Kidney (tissue), 14 donors: ENCODE results near the gene RPL37A. TPM values are rescaled to one million over a fixed set of nuclear protein-coding genes. Genes with fewer than 3 reads are reported as not detected.

Experiments
- DNase-seq, 5 donors: peaks; one replicate each; pipeline ENCODE4 v3.0.0-alpha.2; 2013 to 2020
- FAIRE-seq: peaks from 2 replicates; lab custom pipeline; 2012; peaks lifted over from hg19 to GRCh38; lab: Jason Lieb, UNC
- H3K27ac ChIP-seq, 2 donors: one replicate each; pipeline ENCODE4 v1.7.0; 2013; ENCODE audit warnings: low read depth in 2 of 2, low read length in 2 of 2, inconsistent platforms in 1 of 2
- H3K27me3 ChIP-seq: one replicate; pipeline ENCODE4 v1.7.1; 2013; ENCODE audit warnings: low read length, inconsistent platforms; ENCODE audit not compliant: control insufficient read depth, insufficient read depth
- H3K36me3 ChIP-seq, 3 donors: one replicate each; pipeline versions ENCODE4 v1.7.0 to v1.7.1; 2013; ENCODE audit warnings: low read length in 3 of 3, control low read depth in 1 of 3, inconsistent platforms in 1 of 3; ENCODE audit not compliant: insufficient read depth in 3 of 3, control insufficient read depth in 2 of 3
- H3K4me1 ChIP-seq, 3 donors: one replicate each; pipeline versions ENCODE4 v1.7.0 to v1.7.1; 2013; ENCODE audit warnings: low read length in 3 of 3, inconsistent platforms in 1 of 3, low read depth in 1 of 3; ENCODE audit not compliant: control insufficient read depth in 2 of 3, insufficient read depth in 2 of 3
- H3K4me3 ChIP-seq, 3 donors: one replicate each; pipeline versions ENCODE4 v1.7.0 to v1.8.1; 2013; ENCODE audit warnings: low read length in 3 of 3, control low read depth in 1 of 3, inconsistent platforms in 1 of 3
- H3K9ac ChIP-seq, 3 donors: one replicate each; pipeline versions ENCODE4 v1.7.0 to v1.7.1; 2013; ENCODE audit warnings: low read length in 3 of 3, control low read depth in 1 of 3, inconsistent platforms in 1 of 3
- H3K9me3 ChIP-seq, 3 donors: one replicate each; pipeline versions ENCODE4 v1.7.0 to v1.7.1; 2013; ENCODE audit warnings: low read length in 3 of 3, control low read depth in 1 of 3, inconsistent platforms in 1 of 3; ENCODE audit not compliant: control insufficient read depth in 2 of 3, insufficient read depth in 1 of 3
- intact Hi-C: fragments of 100-400 bp; cut with DNase I; formaldehyde crosslinking; loops from one replicate; pipeline ENCODE4 v1.11.1; 2022
- polyA plus RNA-seq: library from polyadenylated mRNA; stranded (reverse); fragments of 350-450 nt; fragmentation: Illumina TruSeq; extraction: RNeasy Lipid Tissue Mini Kit (QIAGEN cat#74804); gene quantifications from one replicate; pipeline ENCODE4 v1.2.3, GENCODE V29; 2014; ENCODE audit warnings: low read depth, low replicate concordance; ENCODE audit not compliant: insufficient read depth
- total RNA-seq: library from RNA; stranded (reverse); fragmentation: NEBNext Ultra II Directional; extraction: Animal tissue kit (Norgen Biotek cat#: 25700); gene quantifications from one replicate; pipeline ENCODE4 v1.2.1, GENCODE V29; 2021
- TF ChIP-seq, protein P1 (sequence below): IDR thresholded peaks from 3 replicates; pipeline ENCODE4 v1.5.1; 2012; ENCODE audit warnings: mild to moderate bottlenecking, moderate library complexity, borderline replicate concordance; ENCODE audit not compliant: insufficient read depth; ENCODE audit errors: extremely low read depth
- donor health status: control.
- donor health status: control.
- donor health status: control.
- donor health status: control.
- donor health status: control.
- donor health status: DM: yes; HTN: yes; CAD: no.
- donor health status: Normal renal cell carcinoma (clear cell type).

Gene RPL37A
- total and polyA plus RNA-seq, 2 donors from 2014 or later: 1,810 to 4,316 TPM

DNA sequence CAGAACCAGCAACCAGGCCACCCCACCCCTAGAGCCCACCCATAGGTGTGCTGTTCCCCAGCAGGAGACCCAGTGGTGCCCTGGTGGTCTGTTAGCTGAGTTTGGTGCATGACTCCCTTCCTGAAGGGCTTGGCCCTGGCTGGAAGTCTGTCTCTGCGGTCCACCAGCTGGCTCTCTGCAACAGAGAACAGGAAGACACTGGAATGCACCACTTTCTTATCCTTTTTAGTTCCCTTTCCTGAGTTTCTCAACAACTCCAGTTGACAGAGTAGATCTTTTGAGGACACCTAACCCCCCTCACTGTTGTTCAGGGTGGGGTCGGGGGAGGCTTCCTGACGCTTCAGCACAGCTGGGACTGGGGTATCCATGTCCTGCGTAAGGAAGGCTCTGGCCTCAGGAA is 11.9 kb upstream of the RPL37A start:
- FAIRE-seq (no peak), DNase-seq (peak in 1 of 5 donors; percentile 17)
- H3K4me1 ChIP-seq: peaks cover 0 to under 1% (median 0%) of the 10 kb centered on the region in 3 donors
- H3K36me3 ChIP-seq: no peaks in the 10 kb centered on the region
- H3K9ac ChIP-seq: no peak overlapping the region
- no peaks in the 10 kb centered on the region for H3K9me3 ChIP-seq
- H3K4me3 ChIP-seq: no peak overlapping the region
- H3K27ac ChIP-seq: no peak overlapping the region
- intact Hi-C loops: no loop called here
- H3K27me3 ChIP-seq: no peaks in the 10 kb centered on the region
- TF ChIP-seq, protein P1, sequence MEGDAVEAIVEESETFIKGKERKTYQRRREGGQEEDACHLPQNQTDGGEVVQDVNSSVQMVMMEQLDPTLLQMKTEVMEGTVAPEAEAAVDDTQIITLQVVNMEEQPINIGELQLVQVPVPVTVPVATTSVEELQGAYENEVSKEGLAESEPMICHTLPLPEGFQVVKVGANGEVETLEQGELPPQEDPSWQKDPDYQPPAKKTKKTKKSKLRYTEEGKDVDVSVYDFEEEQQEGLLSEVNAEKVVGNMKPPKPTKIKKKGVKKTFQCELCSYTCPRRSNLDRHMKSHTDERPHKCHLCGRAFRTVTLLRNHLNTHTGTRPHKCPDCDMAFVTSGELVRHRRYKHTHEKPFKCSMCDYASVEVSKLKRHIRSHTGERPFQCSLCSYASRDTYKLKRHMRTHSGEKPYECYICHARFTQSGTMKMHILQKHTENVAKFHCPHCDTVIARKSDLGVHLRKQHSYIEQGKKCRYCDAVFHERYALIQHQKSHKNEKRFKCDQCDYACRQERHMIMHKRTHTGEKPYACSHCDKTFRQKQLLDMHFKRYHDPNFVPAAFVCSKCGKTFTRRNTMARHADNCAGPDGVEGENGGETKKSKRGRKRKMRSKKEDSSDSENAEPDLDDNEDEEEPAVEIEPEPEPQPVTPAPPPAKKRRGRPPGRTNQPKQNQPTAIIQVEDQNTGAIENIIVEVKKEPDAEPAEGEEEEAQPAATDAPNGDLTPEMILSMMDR: no peak

DNA sequence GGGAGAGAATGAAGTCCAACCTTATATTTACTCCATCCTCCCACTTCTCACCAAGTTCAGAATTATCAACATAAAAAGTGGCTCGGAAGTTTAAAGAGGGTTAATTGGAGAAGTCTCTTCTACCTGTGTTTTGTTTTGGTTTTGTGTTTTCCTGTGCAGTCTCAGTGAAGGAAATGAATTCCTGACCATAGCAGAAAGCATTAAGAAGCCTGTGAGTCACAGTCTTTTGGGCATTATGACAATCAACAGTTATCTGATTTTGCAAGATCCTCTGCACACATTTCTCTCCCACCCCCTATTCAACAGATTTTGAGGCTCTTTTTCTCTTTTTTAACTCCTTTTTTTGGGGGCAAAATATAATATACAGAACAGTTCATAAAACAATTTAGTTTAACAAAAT is 8.6 kb upstream of the RPL37A start:
- TF ChIP-seq, protein P1: no peak
- FAIRE-seq (no peak), DNase-seq (no peak)
- Histone ChIP-seq H3K27ac (no peak overlapping the region), H3K9me3 (no peaks in the 10 kb centered on the region), H3K9ac (no peak overlapping the region), H3K36me3 (no peaks in the 10 kb centered on the region), H3K4me3 (no peak overlapping the region), H3K27me3 (no peaks in the 10 kb centered on the region), H3K4me1 (peaks cover 0 to 6% (median 3%) of the 10 kb centered on the region in 3 donors)
- intact Hi-C loops: no loop called here

DNA sequence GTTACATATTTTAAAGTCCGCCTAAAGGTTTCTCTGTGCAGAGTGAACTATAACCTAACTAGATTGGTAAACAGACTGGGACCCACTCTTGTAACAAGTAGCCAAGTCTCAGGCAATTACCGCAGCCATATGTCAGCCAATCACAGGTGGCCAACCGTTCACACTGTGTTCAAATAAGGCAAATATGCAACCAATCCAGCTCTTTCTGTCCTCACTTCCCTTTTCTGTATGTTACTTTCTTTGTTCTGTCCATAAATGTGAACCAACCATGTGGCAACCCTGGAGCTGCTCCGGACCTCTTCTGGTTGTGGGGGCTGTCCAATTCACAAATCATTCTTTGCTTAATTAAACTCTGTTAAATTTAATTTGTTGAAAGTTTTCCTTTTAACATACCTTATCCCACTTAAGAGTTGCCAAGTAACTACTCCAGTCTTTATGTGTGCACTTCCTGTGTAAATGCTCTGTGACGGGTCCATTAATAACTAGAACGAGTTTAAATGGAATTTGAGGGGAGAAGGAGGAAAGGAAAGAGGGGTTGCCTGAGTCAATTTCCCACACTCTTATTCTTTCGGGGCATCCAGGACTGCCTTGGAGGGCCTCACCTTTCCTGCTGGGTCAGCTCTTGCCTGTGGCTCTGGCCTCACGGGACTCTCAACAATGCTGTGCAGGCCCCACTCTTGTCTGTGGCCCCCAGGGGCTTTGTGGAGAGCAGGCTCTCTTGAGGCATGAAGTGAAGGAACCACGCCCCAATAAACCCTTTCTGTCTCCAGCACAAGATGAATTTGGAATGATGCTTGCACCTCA is 6.6 kb upstream of the RPL37A start:
- no peak overlapping the region for H3K27ac ChIP-seq
- no peak overlapping the region for H3K9ac ChIP-seq
- H3K9me3 ChIP-seq: no peaks in the 10 kb centered on the region
- TF ChIP-seq, protein P1: no peak
- peaks cover 0 to 6% (median 3%) of the 10 kb centered on the region in 3 donors for H3K4me1 ChIP-seq
- DNase-seq (peak in 3 of 5 donors; percentile 33 to 81 (median 61)), FAIRE-seq (no peak)
- no peak overlapping the region for H3K4me3 ChIP-seq
- H3K27me3 ChIP-seq: no peaks in the 10 kb centered on the region
- H3K36me3 ChIP-seq: no peaks in the 10 kb centered on the region
- intact Hi-C loops: no loop called here
